Stimulated activated CD8-positive, alpha-beta memory T cell treated with anti-CD3 and anti-CD28 coated beads, Interleukin-7, amount 100 ng/mL, for 24 hours (primary cell): Measurements from ENCODE around the gene CD320.

Experiments used
- DNase-seq: peaks from one replicate; pipeline ENCODE4 v3.0.0-alpha.2; 2020; ENCODE audit warnings: low read depth

Gene CD320

DNA sequence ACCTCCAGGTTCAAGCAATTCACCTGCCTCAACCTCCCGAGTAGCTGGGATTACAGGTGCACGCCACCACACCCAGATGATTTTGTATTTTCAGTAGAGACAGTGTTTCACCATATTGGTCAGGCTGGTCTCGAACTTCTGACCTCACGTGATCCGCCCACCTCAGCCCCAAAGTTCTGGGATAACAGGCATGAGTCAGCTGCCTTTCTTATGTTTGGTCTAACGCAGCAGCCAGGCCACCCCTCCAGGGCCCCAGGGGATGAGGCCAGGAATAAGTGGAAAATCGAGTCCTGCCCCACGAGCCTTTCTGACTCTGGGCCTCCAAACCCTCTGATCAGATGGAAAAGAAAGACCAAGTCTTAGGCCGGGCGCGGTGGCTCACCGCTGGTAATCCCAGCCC is 54.5 kb downstream of the CD320 start:
- DNase-seq = no peak

DNA sequence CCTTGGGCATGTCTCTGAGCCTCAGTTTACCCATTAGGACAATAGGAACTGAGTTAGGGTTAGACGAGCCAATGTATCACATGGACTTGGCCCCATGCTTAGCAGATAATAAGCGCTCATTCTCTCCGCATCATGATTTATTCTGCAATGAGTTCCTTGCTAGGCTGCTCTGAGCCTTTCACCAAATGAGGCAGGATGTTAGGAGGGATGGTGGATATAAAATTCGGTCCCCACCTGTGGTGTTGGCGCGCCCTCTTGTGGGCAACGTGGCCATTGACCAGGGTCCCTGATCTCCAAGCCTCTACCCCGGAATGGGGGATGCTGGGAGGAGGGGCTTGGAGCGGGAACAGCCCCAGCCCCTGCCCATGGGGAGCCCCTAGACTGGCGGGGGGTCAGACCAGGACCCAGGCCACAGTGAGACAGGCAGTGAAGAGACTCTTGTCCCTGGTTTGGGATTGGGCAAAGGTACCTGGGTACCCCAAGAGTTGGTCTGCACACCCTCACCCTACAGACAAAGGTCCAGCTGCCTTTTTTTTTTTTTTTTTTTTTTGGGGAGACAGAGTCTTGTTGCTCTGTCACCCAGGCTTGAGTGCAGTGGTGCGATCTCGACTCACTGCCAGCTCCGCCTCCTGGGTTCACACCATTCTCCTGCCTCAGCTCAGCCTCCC is 55.1 kb downstream of the CD320 start:
- peak; percentile 76 for DNase-seq
